OCI-M2 (cell line): ENCODE data around the gene OR10A3.
"Not testable (repeated sequence)": the region's sequence is repeated elsewhere in the genome, so short reads cannot be mapped to it uniquely, and the experiment has no call there.

Experiments
- DNase-seq: peaks from one replicate; lab custom pipeline; 2025; ENCODE audit not compliant: unreplicated experiment; lab: John Stamatoyannopoulos, UW

Gene OR10A3

GRCh38 chr11:7941608-7942007, at the start of gene OR10A3:
OR10A3 (minus strand) TSS chr11:7941708; CDS start chr11:7939520, 2,188 bp downstream.
- no peak for DNase-seq

- not testable (repeated sequence) for DNase-seq
Observed at GRCh38 chr11:7987560-7987883, 46.0 kb upstream of the OR10A3 start.

- peak; percentile 79 for DNase-seq
Observed at GRCh38 chr11:7986768-7987559, 45.5 kb upstream of the OR10A3 start, which contains the start of gene EIF3F. EIF3F (plus strand) TSS chr11:7987337; CDS start chr11:7987353, 16 bp downstream.

GRCh38 chr11:7983832-7984590, 42.5 kb upstream of the OR10A3 start:
- no peak for DNase-seq

- DNase-seq = no peak
Observed at GRCh38 chr11:7982582-7983119, 41.1 kb upstream of the OR10A3 start.

- DNase-seq = no peak
Observed at GRCh38 chr11:7981619-7982157, 40.2 kb upstream of the OR10A3 start.

- DNase-seq = no peak
Observed at GRCh38 chr11:7977232-7977917, 35.9 kb upstream of the OR10A3 start.

- no peak for DNase-seq
Observed at GRCh38 chr11:7974668-7975067, 33.2 kb upstream of the OR10A3 start.

GRCh38 chr11:7973011-7973410, 31.5 kb upstream of the OR10A3 start:
- no peak for DNase-seq

- no peak for DNase-seq
Observed at GRCh38 chr11:7971846-7972245, 30.3 kb upstream of the OR10A3 start.

- DNase-seq = no peak
Observed at GRCh38 chr11:7969756-7970646, 28.5 kb upstream of the OR10A3 start.

GRCh38 chr11:7968686-7969085, 27.2 kb upstream of the OR10A3 start:
- no peak for DNase-seq

GRCh38 chr11:7967826-7968225, 26.3 kb upstream of the OR10A3 start:
- DNase-seq = no peak

GRCh38 chr11:7967097-7967496, 25.6 kb upstream of the OR10A3 start:
- no peak for DNase-seq

- DNase-seq = no peak
Observed at GRCh38 chr11:7965386-7965785, 23.9 kb upstream of the OR10A3 start, which contains the start of gene NLRP10. NLRP10 (minus strand) TSS chr11:7965447; CDS start chr11:7963495, 1,952 bp downstream.

GRCh38 chr11:7964873-7965272, 23.4 kb upstream of the OR10A3 start:
- no peak for DNase-seq

- DNase-seq = no peak
Observed at GRCh38 chr11:7964261-7964660, 22.8 kb upstream of the OR10A3 start.

- DNase-seq = no peak
Observed at GRCh38 chr11:7955191-7955590, 13.7 kb upstream of the OR10A3 start.

- DNase-seq = no peak
Observed at GRCh38 chr11:7949934-7950333, 8.4 kb upstream of the OR10A3 start.

- DNase-seq = no peak
Observed at GRCh38 chr11:7944123-7944522, 2.6 kb upstream of the OR10A3 start.
